MM.1S (cell line): Measurements from ENCODE around the gene FMN2.

Source experiments
- CTCF ChIP-seq: fragments of 300-600 bp; sonication (generic); IDR thresholded peaks from 2 replicates; pipeline ENCODE4 v1.5.1; 2016; ENCODE audit warnings: antibody characterized with exemption, low read length, mixed read lengths
- EZH2phosphoT487 ChIP-seq: fragments of 300-600 bp; sonication (generic); IDR thresholded peaks from 2 replicates; pipeline ENCODE4 v1.6.1; 2018; ENCODE audit warnings: antibody characterized with exemption, low read length

GRCh38 chr1:240070188-240070587, 21.5 kb upstream of the FMN2 start:
- TF ChIP-seq CTCF (no peak), EZH2phosphoT487 (no peak)
